Measurements from ENCODE around the gene PGK1. TPM values are rescaled to one million over a fixed set of nuclear protein-coding genes. Genes with fewer than 3 reads are reported as not detected.
"Not testable (repeated sequence)": the region's sequence is repeated elsewhere in the genome, so short reads cannot be mapped to it uniquely, and the experiment has no call there.

PGK1 gene
- total RNA-seq, 1 donor from 2014 or later: 606 TPM

GRCh38 chrX:78140206-78140605 is 36.2 kb downstream of the PGK1 start:
- Mint-ChIP-seq H3K4me1 (ENCODE audit: low read depth, unreplicated experiment) (no peaks in the 10 kb centered on the region), H3K9me3 (ENCODE audit: unreplicated experiment) (no peaks in the 10 kb centered on the region)
- no peak for FAIRE-seq

GRCh38 chrX:78147002-78147540 is 43.0 kb downstream of the PGK1 start:
- not testable (repeated sequence) for H3K9me3 Mint-ChIP-seq (ENCODE audit: unreplicated experiment); H3K79me2 ChIP-seq (ENCODE audit: insufficient read depth, low read length); H3K4me3 Mint-ChIP-seq (ENCODE audit: unreplicated experiment); H3K4me3 ChIP-seq (ENCODE audit: insufficient read depth, low read depth, low read length); FAIRE-seq; H3K36me3 ChIP-seq (ENCODE audit: insufficient read depth, low read length); DNase-seq (ENCODE audit: low read depth); H3K4me2 ChIP-seq (ENCODE audit: low read length); H3K27me3 ChIP-seq (ENCODE audit: insufficient read depth, low read length); H3K27ac ChIP-seq (ENCODE audit: low read depth, low read length); H4K20me1 ChIP-seq (ENCODE audit: insufficient read depth, low read length); H3K9me3 ChIP-seq (ENCODE audit: insufficient read depth, low read depth, low read length); H3K36me3 Mint-ChIP-seq (ENCODE audit: low read depth, unreplicated experiment); H3K27ac Mint-ChIP-seq (ENCODE audit: unreplicated experiment); H3K4me1 Mint-ChIP-seq (ENCODE audit: low read depth, unreplicated experiment); H3K9ac ChIP-seq (ENCODE audit: low read length); H3K27me3 Mint-ChIP-seq (ENCODE audit: low read depth, unreplicated experiment); H3K4me1 ChIP-seq (ENCODE audit: insufficient read depth, low read length); H2AFZ ChIP-seq (ENCODE audit: low read depth, low read length)

More at GRCh38 chrX:78140206-78140605, 36.2 kb downstream of the PGK1 start:
- Histone ChIP-seq H3K9ac (ENCODE audit: low read length) (no peak overlapping the region), H3K27ac (ENCODE audit: low read depth, low read length) (no peak overlapping the region), H4K20me1 (ENCODE audit: insufficient read depth, low read length) (no peaks in the 10 kb centered on the region), H3K4me3 (ENCODE audit: insufficient read depth, low read depth, low read length) (no peak overlapping the region), H3K4me1 (ENCODE audit: insufficient read depth, low read length) (no peaks in the 10 kb centered on the region), H2AFZ (ENCODE audit: low read depth, low read length) (no peak overlapping the region), H3K9me3 (ENCODE audit: insufficient read depth, low read depth, low read length) (no peaks in the 10 kb centered on the region), H3K79me2 (ENCODE audit: insufficient read depth, low read length) (peaks cover 2% of the 10 kb centered on the region), H3K4me2 (ENCODE audit: low read length) (peak overlapping the region; percentile 83), H3K36me3 (ENCODE audit: insufficient read depth, low read length) (peaks cover 3% of the 10 kb centered on the region), H3K27me3 (ENCODE audit: insufficient read depth, low read length) (no peaks in the 10 kb centered on the region)
- Mint-ChIP-seq H3K27me3 (ENCODE audit: low read depth, unreplicated experiment) (no peaks in the 10 kb centered on the region), H3K27ac (ENCODE audit: unreplicated experiment) (peak overlapping the region; percentile 1), H3K4me3 (ENCODE audit: unreplicated experiment) (peak overlapping the region; percentile 55), H3K36me3 (ENCODE audit: low read depth, unreplicated experiment) (no peaks in the 10 kb centered on the region)
- TF ChIP-seq CTCF (IDR thresholded peaks at IDR 0.05; ENCODE audit: insufficient read depth, low read depth, low read length): no peak
- DNase-seq (ENCODE audit: low read depth): no peak

- H3K27me3 Mint-ChIP-seq (ENCODE audit: low read depth, unreplicated experiment); H4K20me1 ChIP-seq (ENCODE audit: insufficient read depth, low read length); H2AFZ ChIP-seq (ENCODE audit: low read depth, low read length); H3K27me3 ChIP-seq (ENCODE audit: insufficient read depth, low read length); H3K27ac Mint-ChIP-seq (ENCODE audit: unreplicated experiment); H3K4me3 Mint-ChIP-seq (ENCODE audit: unreplicated experiment); H3K4me3 ChIP-seq (ENCODE audit: insufficient read depth, low read depth, low read length); H3K36me3 Mint-ChIP-seq (ENCODE audit: low read depth, unreplicated experiment); H3K9me3 ChIP-seq (ENCODE audit: insufficient read depth, low read depth, low read length); H3K79me2 ChIP-seq (ENCODE audit: insufficient read depth, low read length); H3K4me2 ChIP-seq (ENCODE audit: low read length); H3K4me1 ChIP-seq (ENCODE audit: insufficient read depth, low read length); DNase-seq (ENCODE audit: low read depth); FAIRE-seq; H3K36me3 ChIP-seq (ENCODE audit: insufficient read depth, low read length); H3K9me3 Mint-ChIP-seq (ENCODE audit: unreplicated experiment); H3K27ac ChIP-seq (ENCODE audit: low read depth, low read length); H3K9ac ChIP-seq (ENCODE audit: low read length); H3K4me1 Mint-ChIP-seq (ENCODE audit: low read depth, unreplicated experiment): not testable (repeated sequence)
These were observed 53.3 kb downstream of the PGK1 start for GRCh38 chrX:78157373-78157772.

GRCh38 chrX:78157846-78158245 is 53.8 kb downstream of the PGK1 start:
- not testable (repeated sequence) for H3K9me3 Mint-ChIP-seq (ENCODE audit: unreplicated experiment); H3K36me3 ChIP-seq (ENCODE audit: insufficient read depth, low read length); H3K4me1 ChIP-seq (ENCODE audit: insufficient read depth, low read length); DNase-seq (ENCODE audit: low read depth); H4K20me1 ChIP-seq (ENCODE audit: insufficient read depth, low read length); H3K4me3 Mint-ChIP-seq (ENCODE audit: unreplicated experiment); H3K9ac ChIP-seq (ENCODE audit: low read length); H3K4me1 Mint-ChIP-seq (ENCODE audit: low read depth, unreplicated experiment); H3K4me3 ChIP-seq (ENCODE audit: insufficient read depth, low read depth, low read length); H3K9me3 ChIP-seq (ENCODE audit: insufficient read depth, low read depth, low read length); H3K4me2 ChIP-seq (ENCODE audit: low read length); H2AFZ ChIP-seq (ENCODE audit: low read depth, low read length); H3K27me3 ChIP-seq (ENCODE audit: insufficient read depth, low read length); H3K36me3 Mint-ChIP-seq (ENCODE audit: low read depth, unreplicated experiment); FAIRE-seq; H3K27me3 Mint-ChIP-seq (ENCODE audit: low read depth, unreplicated experiment); H3K79me2 ChIP-seq (ENCODE audit: insufficient read depth, low read length); H3K27ac Mint-ChIP-seq (ENCODE audit: unreplicated experiment); H3K27ac ChIP-seq (ENCODE audit: low read depth, low read length)

GRCh38 chrX:78160711-78161110 is 56.7 kb downstream of the PGK1 start:
- H3K79me2 ChIP-seq (ENCODE audit: insufficient read depth, low read length); H3K27me3 ChIP-seq (ENCODE audit: insufficient read depth, low read length); H4K20me1 ChIP-seq (ENCODE audit: insufficient read depth, low read length); H3K9ac ChIP-seq (ENCODE audit: low read length); FAIRE-seq; H3K4me3 Mint-ChIP-seq (ENCODE audit: unreplicated experiment); H3K27ac ChIP-seq (ENCODE audit: low read depth, low read length); H3K9me3 ChIP-seq (ENCODE audit: insufficient read depth, low read depth, low read length); DNase-seq (ENCODE audit: low read depth); H3K4me3 ChIP-seq (ENCODE audit: insufficient read depth, low read depth, low read length); H3K9me3 Mint-ChIP-seq (ENCODE audit: unreplicated experiment); H3K27ac Mint-ChIP-seq (ENCODE audit: unreplicated experiment); H3K36me3 Mint-ChIP-seq (ENCODE audit: low read depth, unreplicated experiment); H3K36me3 ChIP-seq (ENCODE audit: insufficient read depth, low read length); H3K4me1 ChIP-seq (ENCODE audit: insufficient read depth, low read length); H3K4me2 ChIP-seq (ENCODE audit: low read length); H3K4me1 Mint-ChIP-seq (ENCODE audit: low read depth, unreplicated experiment); H2AFZ ChIP-seq (ENCODE audit: low read depth, low read length); H3K27me3 Mint-ChIP-seq (ENCODE audit: low read depth, unreplicated experiment): not testable (repeated sequence)
